Loucy (cell line): ENCODE measurements around the gene BBOX1.

ENCODE experiments used
- H2AFZ ChIP-seq: fragments of 200-600 bp; sonication (generic); 2 replicates; pipeline ENCODE4 v1.6.0; 2016; ENCODE audit warnings: antibody characterized with exemption, mild to moderate bottlenecking, low read length, moderate library complexity
- H3F3A ChIP-seq: fragments of 200-600 bp; 2 replicates; pipeline ENCODE4 v1.6.0; 2016; ENCODE audit warnings: antibody characterized with exemption, low read depth, mild to moderate bottlenecking
- H3K27me3 ChIP-seq: fragments of 200-600 bp; sonication (generic); 2 replicates; pipeline ENCODE4 v1.6.1; 2014; ENCODE audit warnings: low read length, mild to moderate bottlenecking; ENCODE audit not compliant: insufficient read depth, poor library complexity, severe bottlenecking
- H3K36me3 ChIP-seq: fragments of 200-600 bp; sonication (generic); 2 replicates; pipeline ENCODE4 v1.6.1; 2016; ENCODE audit warnings: low read length; ENCODE audit not compliant: insufficient read depth
- H3K4me1 ChIP-seq: fragments of 200-600 bp; sonication (generic); 2 replicates; pipeline ENCODE4 v1.5.1; 2014; ENCODE audit warnings: low read length, mild to moderate bottlenecking; ENCODE audit not compliant: insufficient read depth, poor library complexity, severe bottlenecking
- H3K4me2 ChIP-seq: fragments of 200-600 bp; sonication (generic); 2 replicates; pipeline ENCODE4 v1.6.0; 2014; ENCODE audit warnings: antibody characterized with exemption, low read length, low read depth, mild to moderate bottlenecking; ENCODE audit not compliant: poor library complexity, severe bottlenecking
- H3K4me3 ChIP-seq: fragments of 200-600 bp; sonication (generic); 2 replicates; pipeline ENCODE4 v1.5.1; 2014; ENCODE audit warnings: low read length, mild to moderate bottlenecking, mixed read lengths; ENCODE audit not compliant: poor library complexity, severe bottlenecking
- H3K79me2 ChIP-seq: fragments of 200-600 bp; sonication (generic); 2 replicates; pipeline ENCODE4 v1.6.1; 2014; ENCODE audit warnings: low read length; ENCODE audit not compliant: insufficient read depth
- H3K9ac ChIP-seq: fragments of 200-600 bp; sonication (generic); 2 replicates; pipeline ENCODE4 v1.6.0; 2014; ENCODE audit warnings: mild to moderate bottlenecking, low read depth, low read length, moderate library complexity; ENCODE audit not compliant: poor library complexity, severe bottlenecking
- H3K9me2 ChIP-seq: fragments of 200-600 bp; sonication (generic); replicated peaks from 2 replicates; pipeline ENCODE4 v1.6.1; 2016; ENCODE audit warnings: low read depth, low read length, mixed read lengths
- H3K9me3 ChIP-seq: fragments of 200-600 bp; sonication (generic); 2 replicates; pipeline ENCODE4 v1.6.1; 2014; ENCODE audit warnings: mild to moderate bottlenecking, antibody characterized with exemption, low read length, low read depth; ENCODE audit not compliant: insufficient read depth
- H4K20me1 ChIP-seq: fragments of 200-600 bp; sonication (generic); 2 replicates; pipeline ENCODE4 v1.6.0; 2014; ENCODE audit warnings: antibody characterized with exemption, low read length, mild to moderate bottlenecking; ENCODE audit not compliant: insufficient read depth, poor library complexity, severe bottlenecking
- EZH2phosphoT487 ChIP-seq: fragments of 200-600 bp; IDR thresholded peaks from 2 replicates; pipeline ENCODE4 v1.6.1; 2018; ENCODE audit warnings: antibody characterized with exemption, mild to moderate bottlenecking, moderate library complexity, borderline replicate concordance
- TF ChIP-seq, protein P1 (sequence below): fragments of 200-600 bp; sonication (generic); conservative IDR thresholded peaks from 2 replicates; pipeline ENCODE4 v1.5.1; 2014; ENCODE audit warnings: mild to moderate bottlenecking, antibody characterized with exemption, low read length

BBOX1 gene

DNA sequence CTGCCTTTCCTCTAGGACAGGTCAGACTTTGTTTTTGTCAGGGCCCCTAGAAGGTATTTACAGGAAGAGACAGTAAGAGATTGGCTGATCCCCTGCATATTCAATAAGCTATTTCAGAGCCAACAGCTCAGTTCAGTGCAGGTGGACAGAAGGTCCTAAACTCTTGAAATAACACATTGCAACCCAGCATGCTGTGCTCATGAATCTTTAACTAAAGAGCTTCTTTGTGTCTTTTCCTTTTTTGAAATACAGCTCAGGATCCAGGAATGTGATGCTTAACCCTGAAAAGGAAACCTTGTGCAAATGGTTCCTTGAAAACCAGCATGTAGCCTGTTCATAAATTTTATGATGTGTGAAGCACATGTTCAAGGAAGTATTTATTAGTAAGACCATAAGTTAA, 43.9 kb downstream of the BBOX1 start:
- Histone ChIP-seq H3K4me1 (peaks cover 16% of the 10 kb centered on the region), H3K9me3 (peaks cover 5% of the 10 kb centered on the region; the same call in 1 of the 2 replicates), H3K9ac (no peak overlapping the region), H3K9me2 (no peaks in the 10 kb centered on the region), H3K4me2 (no peak overlapping the region), H3K36me3 (no peaks in the 10 kb centered on the region), H4K20me1 (no peaks in the 10 kb centered on the region), H3K79me2 (no peaks in the 10 kb centered on the region), H2AFZ (no peak overlapping the region), H3K27me3 (no peaks in the 10 kb centered on the region), H3K4me3 (no peak overlapping the region), H3F3A (no peaks in the 10 kb centered on the region)
- TF ChIP-seq, protein P1, sequence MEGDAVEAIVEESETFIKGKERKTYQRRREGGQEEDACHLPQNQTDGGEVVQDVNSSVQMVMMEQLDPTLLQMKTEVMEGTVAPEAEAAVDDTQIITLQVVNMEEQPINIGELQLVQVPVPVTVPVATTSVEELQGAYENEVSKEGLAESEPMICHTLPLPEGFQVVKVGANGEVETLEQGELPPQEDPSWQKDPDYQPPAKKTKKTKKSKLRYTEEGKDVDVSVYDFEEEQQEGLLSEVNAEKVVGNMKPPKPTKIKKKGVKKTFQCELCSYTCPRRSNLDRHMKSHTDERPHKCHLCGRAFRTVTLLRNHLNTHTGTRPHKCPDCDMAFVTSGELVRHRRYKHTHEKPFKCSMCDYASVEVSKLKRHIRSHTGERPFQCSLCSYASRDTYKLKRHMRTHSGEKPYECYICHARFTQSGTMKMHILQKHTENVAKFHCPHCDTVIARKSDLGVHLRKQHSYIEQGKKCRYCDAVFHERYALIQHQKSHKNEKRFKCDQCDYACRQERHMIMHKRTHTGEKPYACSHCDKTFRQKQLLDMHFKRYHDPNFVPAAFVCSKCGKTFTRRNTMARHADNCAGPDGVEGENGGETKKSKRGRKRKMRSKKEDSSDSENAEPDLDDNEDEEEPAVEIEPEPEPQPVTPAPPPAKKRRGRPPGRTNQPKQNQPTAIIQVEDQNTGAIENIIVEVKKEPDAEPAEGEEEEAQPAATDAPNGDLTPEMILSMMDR, result no peak
- no peak for TF ChIP-seq EZH2phosphoT487

DNA sequence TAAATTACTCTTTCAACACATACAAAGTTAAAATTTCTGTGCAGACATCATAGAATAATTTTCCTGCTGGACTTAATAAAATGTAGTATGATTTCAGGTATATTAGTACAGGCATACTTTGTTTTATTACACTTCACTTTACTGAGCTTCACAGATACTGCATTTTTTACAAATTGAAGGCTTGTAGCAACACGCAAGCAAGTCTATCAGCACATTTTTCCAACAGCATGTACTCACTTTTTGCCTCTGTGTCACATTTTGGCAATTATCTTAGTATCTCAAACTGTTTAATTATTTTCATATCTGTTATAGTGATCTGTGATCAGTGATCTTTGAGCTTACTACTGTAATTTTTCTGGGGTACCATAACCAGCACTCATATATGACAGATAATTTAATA, 44.5 kb downstream of the BBOX1 start:
- TF ChIP-seq EZH2phosphoT487, result no peak
- TF ChIP-seq, protein P1, result no peak
- Histone ChIP-seq H3K4me2 (no peak overlapping the region), H3K9me3 (peaks cover 11% of the 10 kb centered on the region; the same call in 1 of the 2 replicates), H2AFZ (no peak overlapping the region; the same call in 1 of the 2 replicates), H3K4me1 (peaks cover 16% of the 10 kb centered on the region), H3K9me2 (no peaks in the 10 kb centered on the region), H3K4me3 (no peak overlapping the region), H3K79me2 (no peaks in the 10 kb centered on the region), H3K9ac (peak overlapping the region; percentile 33), H3K27me3 (no peaks in the 10 kb centered on the region), H3F3A (no peaks in the 10 kb centered on the region), H4K20me1 (no peaks in the 10 kb centered on the region), H3K36me3 (no peaks in the 10 kb centered on the region)

DNA sequence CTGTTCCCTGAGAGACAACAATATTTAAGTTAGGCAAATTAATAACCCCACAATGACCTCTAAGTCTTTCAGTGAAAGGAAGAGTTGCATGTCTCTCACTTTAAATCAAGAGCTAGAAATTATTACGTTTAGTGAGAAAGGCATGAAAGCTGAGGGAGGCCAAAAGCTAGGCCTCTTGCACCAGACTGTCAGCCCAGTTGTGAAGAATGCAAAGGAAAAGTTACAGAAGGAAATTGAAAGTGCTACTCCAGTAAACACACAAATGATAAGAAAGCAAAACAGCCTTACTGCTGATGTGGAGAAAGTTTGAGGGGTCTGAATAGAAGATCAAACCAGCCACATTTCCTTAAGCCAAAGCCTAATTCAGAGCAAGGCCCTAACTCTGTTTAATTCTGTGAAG, 45.0 kb downstream of the BBOX1 start:
- no peaks in the 10 kb centered on the region for H3F3A ChIP-seq
- TF ChIP-seq, protein P1, result no peak
- no peak for TF ChIP-seq EZH2phosphoT487
- H3K9me2 ChIP-seq, result no peaks in the 10 kb centered on the region
- H3K79me2 ChIP-seq, result no peaks in the 10 kb centered on the region
- H4K20me1 ChIP-seq, result no peaks in the 10 kb centered on the region
- no peak overlapping the region for H3K4me3 ChIP-seq
- peaks cover 16% of the 10 kb centered on the region for H3K4me1 ChIP-seq
- peak overlapping the region; percentile 5 for H3K4me2 ChIP-seq
- no peaks in the 10 kb centered on the region for H3K36me3 ChIP-seq
- peaks cover 13% of the 10 kb centered on the region; the same call in 1 of the 2 replicates for H3K9me3 ChIP-seq
- peak overlapping the region; percentile 33 for H3K9ac ChIP-seq
- peak overlapping the region; percentile 84 for H2AFZ ChIP-seq
- no peaks in the 10 kb centered on the region for H3K27me3 ChIP-seq
